Measurements from ENCODE around the gene NCLN.

DNA sequence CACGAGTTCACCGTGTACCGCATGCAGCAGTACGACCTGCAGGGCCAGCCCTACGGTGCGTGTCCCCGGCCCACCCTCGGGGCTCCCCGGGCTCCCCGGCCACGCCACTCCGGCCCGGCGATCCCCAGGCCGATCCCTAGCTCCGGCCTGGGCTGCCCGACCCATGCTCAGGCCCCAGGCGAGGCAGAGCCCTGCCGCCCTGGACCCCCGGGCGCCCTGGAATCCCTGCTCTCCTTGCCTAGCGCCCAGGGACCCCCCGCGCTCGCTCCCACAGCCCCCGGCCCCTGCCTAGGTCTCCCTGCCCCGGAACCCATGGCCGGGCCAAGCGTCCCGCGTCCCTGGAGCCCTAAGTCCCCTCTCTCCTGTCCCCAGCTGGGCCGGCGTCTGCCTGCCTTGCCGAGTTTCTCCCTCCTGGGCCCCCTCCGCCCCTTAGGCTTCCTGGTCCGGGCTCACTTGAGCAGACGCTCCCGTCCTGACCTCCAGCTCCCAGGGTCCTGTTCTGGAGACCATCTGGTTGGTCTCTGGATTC lies 494 bp downstream of the NCLN start:
- TF ChIP-seq, protein P1, sequence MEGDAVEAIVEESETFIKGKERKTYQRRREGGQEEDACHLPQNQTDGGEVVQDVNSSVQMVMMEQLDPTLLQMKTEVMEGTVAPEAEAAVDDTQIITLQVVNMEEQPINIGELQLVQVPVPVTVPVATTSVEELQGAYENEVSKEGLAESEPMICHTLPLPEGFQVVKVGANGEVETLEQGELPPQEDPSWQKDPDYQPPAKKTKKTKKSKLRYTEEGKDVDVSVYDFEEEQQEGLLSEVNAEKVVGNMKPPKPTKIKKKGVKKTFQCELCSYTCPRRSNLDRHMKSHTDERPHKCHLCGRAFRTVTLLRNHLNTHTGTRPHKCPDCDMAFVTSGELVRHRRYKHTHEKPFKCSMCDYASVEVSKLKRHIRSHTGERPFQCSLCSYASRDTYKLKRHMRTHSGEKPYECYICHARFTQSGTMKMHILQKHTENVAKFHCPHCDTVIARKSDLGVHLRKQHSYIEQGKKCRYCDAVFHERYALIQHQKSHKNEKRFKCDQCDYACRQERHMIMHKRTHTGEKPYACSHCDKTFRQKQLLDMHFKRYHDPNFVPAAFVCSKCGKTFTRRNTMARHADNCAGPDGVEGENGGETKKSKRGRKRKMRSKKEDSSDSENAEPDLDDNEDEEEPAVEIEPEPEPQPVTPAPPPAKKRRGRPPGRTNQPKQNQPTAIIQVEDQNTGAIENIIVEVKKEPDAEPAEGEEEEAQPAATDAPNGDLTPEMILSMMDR (IDR thresholded peaks at IDR 0.05): no peak
- TF ChIP-seq POLR2A (IDR thresholded peaks at IDR 0.05): no peak
